A549 (cell line): Measurements from ENCODE around the gene ALAD.

Experiments
- CTCF ChIP-seq: fragments of >200 bp; sonication (Bioruptor Twin); formaldehyde crosslinking; IDR thresholded peaks from 3 replicates; pipeline ENCODE4 v1.5.1; 2016
- KDM1A ChIP-seq: fragments of 200-600 bp; sonication (generic); IDR thresholded peaks from 2 replicates; pipeline ENCODE4 v1.6.1; 2016; ENCODE audit warnings: low read depth, mild to moderate bottlenecking
- MAZ ChIP-seq: fragments of 150-350 bp; IDR thresholded peaks from 2 replicates; pipeline ENCODE4 v1.6.1; 2014; ENCODE audit warnings: antibody characterized with exemption, low read depth, low read length, borderline replicate concordance

- no peak for TF ChIP-seq KDM1A
- TF ChIP-seq MAZ, result no peak
- peak; percentile 91 for TF ChIP-seq CTCF
Observed at GRCh38 chr9:113446323-113446740, 45.2 kb upstream of the ALAD start.
